CD1c-positive myeloid dendritic cell (primary cell): ENCODE measurements around the gene NRF1.

ENCODE experiments used
- DNase-seq: peaks from one replicate; pipeline ENCODE4 v3.0.0-alpha.2; 2016; ENCODE audit errors: extremely low spot score

NRF1 gene

GRCh38 chr7:129740574-129741410, 129.3 kb downstream of the NRF1 start:
- DNase-seq = no peak

GRCh38 chr7:129741743-129742213, 130.3 kb downstream of the NRF1 start:
- DNase-seq = no peak

- no peak for DNase-seq
These were observed 130.7 kb downstream of the NRF1 start for GRCh38 chr7:129742256-129742655.

- DNase-seq = no peak
These were observed 135.5 kb downstream of the NRF1 start for GRCh38 chr7:129746857-129747529.

- no peak for DNase-seq
These were observed 137.0 kb downstream of the NRF1 start for GRCh38 chr7:129748356-129749109.

GRCh38 chr7:129750091-129750490, 138.6 kb downstream of the NRF1 start:
- no peak for DNase-seq

- no peak for DNase-seq
These were observed 139.0 kb downstream of the NRF1 start for GRCh38 chr7:129750501-129750900.

- DNase-seq = no peak
These were observed 140.4 kb downstream of the NRF1 start for GRCh38 chr7:129751916-129752315.

- no peak for DNase-seq
These were observed 141.2 kb downstream of the NRF1 start for GRCh38 chr7:129752760-129753159.

- DNase-seq = no peak
These were observed 142.9 kb downstream of the NRF1 start for GRCh38 chr7:129754406-129754805.

- no peak for DNase-seq
These were observed 146.5 kb downstream of the NRF1 start for GRCh38 chr7:129757991-129758390.

- DNase-seq = no peak
These were observed 151.0 kb downstream of the NRF1 start for GRCh38 chr7:129762387-129762969.

- DNase-seq = no peak
These were observed 152.9 kb downstream of the NRF1 start for GRCh38 chr7:129764247-129765084.

GRCh38 chr7:129765352-129765751, 153.8 kb downstream of the NRF1 start:
- DNase-seq = no peak

- no peak for DNase-seq
These were observed 155.8 kb downstream of the NRF1 start for GRCh38 chr7:129767120-129768015.

GRCh38 chr7:129768614-129769399, 157.3 kb downstream of the NRF1 start:
- no peak for DNase-seq

GRCh38 chr7:129769400-129769774, 157.9 kb downstream of the NRF1 start:
- no peak for DNase-seq

GRCh38 chr7:129769866-129770808, 158.6 kb downstream of the NRF1 start:
- DNase-seq = no peak
